Esophagus squamous epithelium (tissue), 4 donors: ENCODE measurements around the gene FHAD1.

Source experiments
- POLR2A ChIP-seq, 4 donors: fragments of 450-650 bp; IDR thresholded peaks; one replicate each; pipeline ENCODE4 v1.6.1; 2017; ENCODE audit warnings: antibody characterized with exemption in 4 of 4, mild to moderate bottlenecking in 4 of 4, moderate library complexity in 3 of 4
- TF ChIP-seq, protein P1 (sequence below), 6 experiments: fragments of 450-650 bp in 4 of 6; fragments of 200-600 bp in 2 of 6; sonication (generic) in 2 of 6; IDR thresholded peaks; one replicate each; pipeline ENCODE4 v1.5.1; 2016 to 2019; ENCODE audit warnings: antibody characterized with exemption in 6 of 6, mild to moderate bottlenecking in 4 of 6, moderate library complexity in 4 of 6

GRCh38 chr1:15212954-15213291, 34.1 kb upstream of the FHAD1 start:
- TF ChIP-seq, protein P1, sequence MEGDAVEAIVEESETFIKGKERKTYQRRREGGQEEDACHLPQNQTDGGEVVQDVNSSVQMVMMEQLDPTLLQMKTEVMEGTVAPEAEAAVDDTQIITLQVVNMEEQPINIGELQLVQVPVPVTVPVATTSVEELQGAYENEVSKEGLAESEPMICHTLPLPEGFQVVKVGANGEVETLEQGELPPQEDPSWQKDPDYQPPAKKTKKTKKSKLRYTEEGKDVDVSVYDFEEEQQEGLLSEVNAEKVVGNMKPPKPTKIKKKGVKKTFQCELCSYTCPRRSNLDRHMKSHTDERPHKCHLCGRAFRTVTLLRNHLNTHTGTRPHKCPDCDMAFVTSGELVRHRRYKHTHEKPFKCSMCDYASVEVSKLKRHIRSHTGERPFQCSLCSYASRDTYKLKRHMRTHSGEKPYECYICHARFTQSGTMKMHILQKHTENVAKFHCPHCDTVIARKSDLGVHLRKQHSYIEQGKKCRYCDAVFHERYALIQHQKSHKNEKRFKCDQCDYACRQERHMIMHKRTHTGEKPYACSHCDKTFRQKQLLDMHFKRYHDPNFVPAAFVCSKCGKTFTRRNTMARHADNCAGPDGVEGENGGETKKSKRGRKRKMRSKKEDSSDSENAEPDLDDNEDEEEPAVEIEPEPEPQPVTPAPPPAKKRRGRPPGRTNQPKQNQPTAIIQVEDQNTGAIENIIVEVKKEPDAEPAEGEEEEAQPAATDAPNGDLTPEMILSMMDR (IDR thresholded peaks at IDR 0.05): no peak
- no peak for TF ChIP-seq POLR2A (IDR thresholded peaks at IDR 0.05)
